Measurements from ENCODE around the gene FGF14.

Gene FGF14

DNA sequence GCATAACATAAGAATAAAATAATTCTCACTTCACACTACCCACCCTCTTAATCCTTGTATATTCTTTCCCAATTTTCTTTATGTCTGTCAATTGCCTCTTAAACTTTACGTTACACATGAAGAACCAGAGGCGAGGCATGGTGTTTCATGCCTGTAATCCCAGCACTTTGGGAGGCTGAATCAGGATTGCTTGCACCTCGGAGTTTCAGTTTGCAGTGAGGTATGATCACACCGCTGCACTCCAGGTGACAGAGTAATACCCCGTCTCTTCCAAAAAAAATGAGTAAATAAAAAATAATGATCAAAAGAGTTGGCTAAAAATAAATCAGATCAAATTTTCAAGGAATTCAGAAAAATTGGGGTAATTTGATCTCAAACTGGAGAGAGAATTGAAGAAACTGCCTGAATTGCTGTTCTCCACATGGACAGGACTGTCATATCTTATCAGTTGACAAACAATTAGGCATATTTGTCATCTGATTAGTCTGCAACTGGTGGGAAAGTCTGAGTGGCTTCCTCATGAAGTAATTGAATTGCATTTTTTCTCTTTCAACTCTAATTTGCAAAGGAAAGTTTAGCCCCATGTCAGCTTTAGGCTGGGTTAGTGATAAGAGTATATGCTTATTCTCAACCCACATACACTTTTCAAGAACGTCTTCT is 646.5 kb downstream of the FGF14 start:
- no peak overlapping the region for H3K14ac ChIP-seq (ENCODE audit: low read length)
- H3K18ac ChIP-seq (ENCODE audit: low read length), result no peak overlapping the region
- no peak overlapping the region for H2AFZ ChIP-seq (ENCODE audit: low read length)
- H2BK12ac ChIP-seq (ENCODE audit: low read length), result no peak overlapping the region
- H3K27ac ChIP-seq (replicated peaks; ENCODE audit: low read length), result no peak overlapping the region
- H3K4ac ChIP-seq (ENCODE audit: low read length), result no peak overlapping the region
- H3K27me3 ChIP-seq (ENCODE audit: control insufficient read depth in 3 of 3, insufficient read depth in 3 of 3, low read depth in 1 of 3, low read length in 3 of 3), result no peaks in the 10 kb centered on the region
- WGBS, 2 donors (ENCODE audit: extremely low coverage in 2 of 2, insufficient read length in 2 of 2, insufficient replicate concordance in 1 of 2), result no CpG with 5 or more reads among the region's 6 CpGs
- no peaks in the 10 kb centered on the region for H3K36me3 ChIP-seq (replicated peaks in 1 of 2; ENCODE audit: control insufficient read depth in 2 of 2, insufficient read depth in 2 of 2, low read length in 2 of 2)
- H2BK15ac ChIP-seq (ENCODE audit: low read length), result no peak overlapping the region
- H4K8ac ChIP-seq (ENCODE audit: low read depth, low read length), result no peak overlapping the region
- no peak overlapping the region for H3K4me2 ChIP-seq (ENCODE audit: insufficient read depth, low read length, poor library complexity, severe bottlenecking)
- H2BK120ac ChIP-seq (ENCODE audit: low read depth, low read length), result no peak overlapping the region
- no peak overlapping the region for H4K91ac ChIP-seq (ENCODE audit: low read depth, low read length, poor library complexity)
- no peak overlapping the region for H3K9ac ChIP-seq (ENCODE audit: low read depth, low read length, poor library complexity)
- H2BK5ac ChIP-seq (ENCODE audit: low read length), result no peak overlapping the region
- peaks cover 0 to 3% of the 10 kb centered on the region in 2 donors for H3K4me1 ChIP-seq (ENCODE audit: control insufficient read depth in 2 of 2, insufficient read depth in 1 of 2, low read depth in 1 of 2, low read length in 2 of 2)
- H3K79me1 ChIP-seq (ENCODE audit: low read depth, low read length), result no peaks in the 10 kb centered on the region
- H3K23ac ChIP-seq (ENCODE audit: low read depth, low read length, poor library complexity), result no peak overlapping the region
- no peak overlapping the region for H3K4me3 ChIP-seq (ENCODE audit: low read length in 2 of 2)
- no peak overlapping the region for H2AK5ac ChIP-seq (ENCODE audit: low read depth, low read length)
- H3K9me3 ChIP-seq (replicated peaks in 1 of 2; ENCODE audit: control insufficient read depth in 2 of 2, insufficient read depth in 1 of 2, low read depth in 1 of 2, low read length in 2 of 2), result no peaks in the 10 kb centered on the region
- no peak for DNase-seq (ENCODE audit: low spot score)

DNA sequence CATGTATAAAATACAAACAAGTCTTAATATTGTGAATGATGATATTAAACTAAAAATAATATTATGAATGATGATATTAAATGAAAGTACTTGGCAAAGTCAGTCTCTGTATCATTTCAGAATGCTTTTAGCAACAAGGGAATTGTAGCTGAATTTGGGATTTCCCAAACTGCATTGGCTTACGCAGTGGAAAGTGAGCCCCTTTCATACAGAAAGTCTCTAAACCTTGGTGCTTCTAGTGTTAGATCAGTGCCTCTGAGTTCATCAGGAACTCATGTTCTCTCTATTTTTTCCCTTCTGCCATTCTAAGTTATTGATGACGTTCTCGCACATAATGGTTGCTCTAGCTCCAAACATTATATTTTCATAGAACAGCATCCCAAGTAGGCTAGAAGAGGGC is 649.4 kb downstream of the FGF14 start:
- Histone ChIP-seq H3K27me3 (ENCODE audit: control insufficient read depth in 3 of 3, insufficient read depth in 3 of 3, low read depth in 1 of 3, low read length in 3 of 3) (no peaks in the 10 kb centered on the region), H3K23ac (ENCODE audit: low read depth, low read length, poor library complexity) (no peak overlapping the region), H4K8ac (ENCODE audit: low read depth, low read length) (no peak overlapping the region), H3K36me3 (replicated peaks in 1 of 2; ENCODE audit: control insufficient read depth in 2 of 2, insufficient read depth in 2 of 2, low read length in 2 of 2) (no peaks in the 10 kb centered on the region), H3K4me2 (ENCODE audit: insufficient read depth, low read length, poor library complexity, severe bottlenecking) (no peak overlapping the region), H3K27ac (replicated peaks; ENCODE audit: low read length) (no peak overlapping the region), H2BK15ac (ENCODE audit: low read length) (no peak overlapping the region), H3K4me3 (ENCODE audit: low read length in 2 of 2) (no peak overlapping the region), H3K14ac (ENCODE audit: low read length) (no peak overlapping the region), H3K18ac (ENCODE audit: low read length) (no peak overlapping the region), H2AK5ac (ENCODE audit: low read depth, low read length) (no peak overlapping the region), H3K9ac (ENCODE audit: low read depth, low read length, poor library complexity) (no peak overlapping the region), H3K79me1 (ENCODE audit: low read depth, low read length) (no peaks in the 10 kb centered on the region), H3K4me1 (ENCODE audit: control insufficient read depth in 2 of 2, insufficient read depth in 1 of 2, low read depth in 1 of 2, low read length in 2 of 2) (no peaks in the 10 kb centered on the region), H2BK5ac (ENCODE audit: low read length) (no peak overlapping the region), H2AFZ (ENCODE audit: low read length) (no peak overlapping the region), H4K91ac (ENCODE audit: low read depth, low read length, poor library complexity) (no peak overlapping the region), H2BK12ac (ENCODE audit: low read length) (no peak overlapping the region), H3K9me3 (replicated peaks in 1 of 2; ENCODE audit: control insufficient read depth in 2 of 2, insufficient read depth in 1 of 2, low read depth in 1 of 2, low read length in 2 of 2) (no peaks in the 10 kb centered on the region), H2BK120ac (ENCODE audit: low read depth, low read length) (no peak overlapping the region), H3K4ac (ENCODE audit: low read length) (no peak overlapping the region)
- no peak for DNase-seq (ENCODE audit: low spot score)
- no CpG with 5 or more reads among the region's 3 CpGs for WGBS, 2 donors (ENCODE audit: extremely low coverage in 2 of 2, insufficient read length in 2 of 2, insufficient replicate concordance in 1 of 2)

DNA sequence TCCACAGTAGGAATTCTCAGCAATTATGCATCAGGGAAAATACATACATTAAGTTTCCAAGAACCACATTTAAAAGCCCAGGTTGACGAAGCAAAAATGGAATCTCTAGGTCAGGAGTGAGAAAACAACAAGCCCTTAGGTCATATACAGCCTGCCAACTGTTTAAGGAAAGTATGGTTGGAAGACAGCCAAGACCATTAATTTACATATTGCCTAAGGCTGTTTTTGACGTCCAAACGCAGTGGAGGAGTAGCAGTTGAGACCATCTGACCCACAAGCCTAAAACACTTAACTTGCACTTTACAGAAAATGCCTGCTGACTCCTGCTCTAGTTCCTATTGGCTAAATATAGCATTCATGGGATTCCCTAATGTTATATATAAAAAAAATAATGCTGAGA is 650.4 kb downstream of the FGF14 start:
- Histone ChIP-seq H2BK12ac (ENCODE audit: low read length) (no peak overlapping the region), H2AK5ac (ENCODE audit: low read depth, low read length) (no peak overlapping the region), H2BK15ac (ENCODE audit: low read length) (no peak overlapping the region), H3K79me1 (ENCODE audit: low read depth, low read length) (no peaks in the 10 kb centered on the region), H3K18ac (ENCODE audit: low read length) (no peak overlapping the region), H3K4me3 (ENCODE audit: low read length in 2 of 2) (no peak overlapping the region), H3K27ac (replicated peaks; ENCODE audit: low read length) (no peak overlapping the region), H3K14ac (ENCODE audit: low read length) (no peak overlapping the region), H3K23ac (ENCODE audit: low read depth, low read length, poor library complexity) (no peak overlapping the region), H2AFZ (ENCODE audit: low read length) (no peak overlapping the region), H3K9me3 (replicated peaks in 1 of 2; ENCODE audit: control insufficient read depth in 2 of 2, insufficient read depth in 1 of 2, low read depth in 1 of 2, low read length in 2 of 2) (no peaks in the 10 kb centered on the region), H3K36me3 (replicated peaks in 1 of 2; ENCODE audit: control insufficient read depth in 2 of 2, insufficient read depth in 2 of 2, low read length in 2 of 2) (no peaks in the 10 kb centered on the region), H2BK120ac (ENCODE audit: low read depth, low read length) (no peak overlapping the region), H3K27me3 (ENCODE audit: control insufficient read depth in 3 of 3, insufficient read depth in 3 of 3, low read depth in 1 of 3, low read length in 3 of 3) (no peaks in the 10 kb centered on the region), H3K4ac (ENCODE audit: low read length) (no peak overlapping the region), H4K91ac (ENCODE audit: low read depth, low read length, poor library complexity) (no peak overlapping the region), H3K9ac (ENCODE audit: low read depth, low read length, poor library complexity) (no peak overlapping the region), H3K4me2 (ENCODE audit: insufficient read depth, low read length, poor library complexity, severe bottlenecking) (no peak overlapping the region), H4K8ac (ENCODE audit: low read depth, low read length) (no peak overlapping the region), H3K4me1 (ENCODE audit: control insufficient read depth in 2 of 2, insufficient read depth in 1 of 2, low read depth in 1 of 2, low read length in 2 of 2) (no peaks in the 10 kb centered on the region), H2BK5ac (ENCODE audit: low read length) (no peak overlapping the region)
- DNase-seq (ENCODE audit: low spot score), result no peak
- WGBS, 2 donors (ENCODE audit: extremely low coverage in 2 of 2, insufficient read length in 2 of 2, insufficient replicate concordance in 1 of 2), result no CpG with 5 or more reads among the region's 3 CpGs

DNA sequence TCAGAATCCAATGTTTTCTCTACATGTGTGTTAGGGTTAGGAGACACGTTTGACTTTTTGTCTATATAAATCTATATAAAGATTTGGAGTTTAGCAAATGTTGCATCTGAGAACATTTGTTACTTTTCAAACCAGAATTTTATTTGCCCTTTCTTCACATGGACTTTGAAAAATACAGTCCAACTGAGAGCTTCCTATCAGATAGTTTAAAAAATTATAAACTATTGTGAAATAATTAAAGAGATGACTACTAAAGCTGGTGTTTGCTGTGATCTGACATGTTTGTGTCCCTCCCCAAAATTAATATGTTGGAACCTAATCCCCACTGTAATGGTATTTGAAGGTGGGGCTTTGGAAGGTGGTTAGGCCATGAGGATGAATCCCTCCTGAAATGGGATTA is 652.3 kb downstream of the FGF14 start:
- Histone ChIP-seq H3K9ac (ENCODE audit: low read depth, low read length, poor library complexity) (no peak overlapping the region), H4K8ac (ENCODE audit: low read depth, low read length) (no peak overlapping the region), H4K91ac (ENCODE audit: low read depth, low read length, poor library complexity) (no peak overlapping the region), H2BK12ac (ENCODE audit: low read length) (no peak overlapping the region), H3K79me1 (ENCODE audit: low read depth, low read length) (no peaks in the 10 kb centered on the region), H2BK5ac (ENCODE audit: low read length) (no peak overlapping the region), H3K4me3 (ENCODE audit: low read length in 2 of 2) (no peak overlapping the region), H2AFZ (ENCODE audit: low read length) (no peak overlapping the region), H3K4me2 (ENCODE audit: insufficient read depth, low read length, poor library complexity, severe bottlenecking) (no peak overlapping the region), H3K27me3 (ENCODE audit: control insufficient read depth in 3 of 3, insufficient read depth in 3 of 3, low read depth in 1 of 3, low read length in 3 of 3) (no peaks in the 10 kb centered on the region), H2AK5ac (ENCODE audit: low read depth, low read length) (no peak overlapping the region), H3K27ac (replicated peaks; ENCODE audit: low read length) (no peak overlapping the region), H3K23ac (ENCODE audit: low read depth, low read length, poor library complexity) (no peak overlapping the region), H3K14ac (ENCODE audit: low read length) (no peak overlapping the region), H3K4me1 (ENCODE audit: control insufficient read depth in 2 of 2, insufficient read depth in 1 of 2, low read depth in 1 of 2, low read length in 2 of 2) (no peaks in the 10 kb centered on the region), H3K18ac (ENCODE audit: low read length) (no peak overlapping the region), H3K4ac (ENCODE audit: low read length) (no peak overlapping the region), H3K36me3 (replicated peaks in 1 of 2; ENCODE audit: control insufficient read depth in 2 of 2, insufficient read depth in 2 of 2, low read length in 2 of 2) (no peaks in the 10 kb centered on the region), H3K9me3 (replicated peaks in 1 of 2; ENCODE audit: control insufficient read depth in 2 of 2, insufficient read depth in 1 of 2, low read depth in 1 of 2, low read length in 2 of 2) (no peaks in the 10 kb centered on the region), H2BK15ac (ENCODE audit: low read length) (no peak overlapping the region), H2BK120ac (ENCODE audit: low read depth, low read length) (no peak overlapping the region)
- WGBS, 2 donors (ENCODE audit: extremely low coverage in 2 of 2, insufficient read length in 2 of 2, insufficient replicate concordance in 1 of 2), result no CpG with 5 or more reads among the region's 1 CpG
- DNase-seq (ENCODE audit: low spot score), result no peak

Data from neuronal stem cell (in vitro differentiated cells).